Gastroesophageal sphincter (tissue), 3 donors: ENCODE measurements around the gene KLHL8.

Experiments
- POLR2A ChIP-seq, 2 donors: fragments of 450-650 bp; IDR thresholded peaks; one replicate each; pipeline ENCODE4 v1.6.1; 2017; ENCODE audit warnings: antibody characterized with exemption in 2 of 2, mild to moderate bottlenecking in 2 of 2, moderate library complexity in 1 of 2
- TF ChIP-seq, protein P1 (sequence below), 4 experiments: fragments of 200-600 bp in 2 of 4; fragments of 450-650 bp in 2 of 4; sonication (generic) in 1 of 4; IDR thresholded peaks; one replicate each; pipeline ENCODE4 v1.5.1; 2017 to 2019; ENCODE audit warnings: antibody characterized with exemption in 4 of 4, mild to moderate bottlenecking in 2 of 4, moderate library complexity in 2 of 4

DNA sequence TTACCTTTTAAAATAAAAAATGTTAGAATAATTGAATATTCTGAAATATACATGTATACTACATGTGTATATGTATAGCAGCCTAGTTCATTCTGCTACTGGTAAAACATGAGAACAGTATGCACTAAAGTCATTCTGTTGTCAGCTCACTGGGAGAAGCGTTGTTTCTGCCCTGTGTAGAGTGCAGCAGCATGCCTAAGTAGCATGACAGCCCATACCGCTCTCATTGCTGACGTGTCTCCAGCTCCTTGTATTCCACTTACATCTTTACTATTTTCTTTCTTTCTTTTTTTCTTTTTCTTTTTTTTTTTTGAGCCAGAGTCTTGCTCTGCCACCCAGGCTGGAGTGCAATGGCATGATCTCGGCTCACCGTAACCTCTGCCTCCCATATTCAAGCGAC lies 90.7 kb downstream of the KLHL8 start:
- TF ChIP-seq, protein P1, sequence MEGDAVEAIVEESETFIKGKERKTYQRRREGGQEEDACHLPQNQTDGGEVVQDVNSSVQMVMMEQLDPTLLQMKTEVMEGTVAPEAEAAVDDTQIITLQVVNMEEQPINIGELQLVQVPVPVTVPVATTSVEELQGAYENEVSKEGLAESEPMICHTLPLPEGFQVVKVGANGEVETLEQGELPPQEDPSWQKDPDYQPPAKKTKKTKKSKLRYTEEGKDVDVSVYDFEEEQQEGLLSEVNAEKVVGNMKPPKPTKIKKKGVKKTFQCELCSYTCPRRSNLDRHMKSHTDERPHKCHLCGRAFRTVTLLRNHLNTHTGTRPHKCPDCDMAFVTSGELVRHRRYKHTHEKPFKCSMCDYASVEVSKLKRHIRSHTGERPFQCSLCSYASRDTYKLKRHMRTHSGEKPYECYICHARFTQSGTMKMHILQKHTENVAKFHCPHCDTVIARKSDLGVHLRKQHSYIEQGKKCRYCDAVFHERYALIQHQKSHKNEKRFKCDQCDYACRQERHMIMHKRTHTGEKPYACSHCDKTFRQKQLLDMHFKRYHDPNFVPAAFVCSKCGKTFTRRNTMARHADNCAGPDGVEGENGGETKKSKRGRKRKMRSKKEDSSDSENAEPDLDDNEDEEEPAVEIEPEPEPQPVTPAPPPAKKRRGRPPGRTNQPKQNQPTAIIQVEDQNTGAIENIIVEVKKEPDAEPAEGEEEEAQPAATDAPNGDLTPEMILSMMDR (IDR thresholded peaks at IDR 0.05): no peak
- TF ChIP-seq POLR2A (IDR thresholded peaks at IDR 0.05): no peak
